Stimulated activated CD4-positive, alpha-beta T cell treated with anti-CD3 and anti-CD28 coated beads, TNF-alpha, amount 100 ng/mL, for 1 hour (primary cell): ENCODE data around the gene EXOC4.

Source experiments
- DNase-seq, 3 donors: peaks; one replicate each; pipeline ENCODE4 v3.0.0-alpha.2; 2020; ENCODE audit warnings: low read depth in 3 of 3, low spot score in 1 of 3

Gene EXOC4

GRCh38 chr7:133741703-133742102 lies 488.8 kb downstream of the EXOC4 start:
- DNase-seq, result no peak

- no peak for DNase-seq
These were observed 490.0 kb downstream of the EXOC4 start for GRCh38 chr7:133742709-133743538.

GRCh38 chr7:133744451-133744850 lies 491.6 kb downstream of the EXOC4 start:
- no peak for DNase-seq

- DNase-seq, result no peak
These were observed 493.4 kb downstream of the EXOC4 start for GRCh38 chr7:133746305-133746704.

GRCh38 chr7:133746847-133747246 lies 494.0 kb downstream of the EXOC4 start:
- no peak for DNase-seq

- no peak for DNase-seq
These were observed 495.8 kb downstream of the EXOC4 start for GRCh38 chr7:133748443-133749407.

- DNase-seq, result no peak
These were observed 497.4 kb downstream of the EXOC4 start for GRCh38 chr7:133750287-133750686.

- DNase-seq, result no peak
These were observed 498.2 kb downstream of the EXOC4 start for GRCh38 chr7:133751079-133751478.

- DNase-seq, result no peak
These were observed 500.6 kb downstream of the EXOC4 start for GRCh38 chr7:133753513-133753912.

GRCh38 chr7:133754708-133755107 lies 501.8 kb downstream of the EXOC4 start:
- DNase-seq, result no peak

- DNase-seq, result no peak
These were observed 503.0 kb downstream of the EXOC4 start for GRCh38 chr7:133755901-133756300.

GRCh38 chr7:133761443-133761842 lies 508.6 kb downstream of the EXOC4 start:
- DNase-seq, result no peak

- DNase-seq, result no peak
These were observed 510.3 kb downstream of the EXOC4 start for GRCh38 chr7:133763076-133763640.

GRCh38 chr7:133769668-133770067 lies 516.8 kb downstream of the EXOC4 start:
- no peak for DNase-seq

GRCh38 chr7:133770863-133771492 lies 518.1 kb downstream of the EXOC4 start:
- DNase-seq, result no peak

GRCh38 chr7:133771788-133772419 lies 519.0 kb downstream of the EXOC4 start:
- DNase-seq, result no peak

GRCh38 chr7:133773601-133774000 lies 520.7 kb downstream of the EXOC4 start:
- DNase-seq, result no peak

GRCh38 chr7:133775201-133775600 lies 522.3 kb downstream of the EXOC4 start:
- DNase-seq, result no peak

GRCh38 chr7:133776266-133776665 lies 523.4 kb downstream of the EXOC4 start:
- no peak for DNase-seq

- no peak for DNase-seq
These were observed 524.8 kb downstream of the EXOC4 start for GRCh38 chr7:133777701-133778100.

- DNase-seq, result no peak
These were observed 525.6 kb downstream of the EXOC4 start for GRCh38 chr7:133778472-133778871.
